ENCODE measurements around the gene RRP9. TPM values are rescaled to one million over a fixed set of nuclear protein-coding genes. Genes with fewer than 3 reads are reported as not detected.

The RRP9 gene
- total and polyA plus RNA-seq, 2 donors (not counting 1 experiment from before 2014, with no cell fraction given) = 16.7 to 21.9 TPM

DNA sequence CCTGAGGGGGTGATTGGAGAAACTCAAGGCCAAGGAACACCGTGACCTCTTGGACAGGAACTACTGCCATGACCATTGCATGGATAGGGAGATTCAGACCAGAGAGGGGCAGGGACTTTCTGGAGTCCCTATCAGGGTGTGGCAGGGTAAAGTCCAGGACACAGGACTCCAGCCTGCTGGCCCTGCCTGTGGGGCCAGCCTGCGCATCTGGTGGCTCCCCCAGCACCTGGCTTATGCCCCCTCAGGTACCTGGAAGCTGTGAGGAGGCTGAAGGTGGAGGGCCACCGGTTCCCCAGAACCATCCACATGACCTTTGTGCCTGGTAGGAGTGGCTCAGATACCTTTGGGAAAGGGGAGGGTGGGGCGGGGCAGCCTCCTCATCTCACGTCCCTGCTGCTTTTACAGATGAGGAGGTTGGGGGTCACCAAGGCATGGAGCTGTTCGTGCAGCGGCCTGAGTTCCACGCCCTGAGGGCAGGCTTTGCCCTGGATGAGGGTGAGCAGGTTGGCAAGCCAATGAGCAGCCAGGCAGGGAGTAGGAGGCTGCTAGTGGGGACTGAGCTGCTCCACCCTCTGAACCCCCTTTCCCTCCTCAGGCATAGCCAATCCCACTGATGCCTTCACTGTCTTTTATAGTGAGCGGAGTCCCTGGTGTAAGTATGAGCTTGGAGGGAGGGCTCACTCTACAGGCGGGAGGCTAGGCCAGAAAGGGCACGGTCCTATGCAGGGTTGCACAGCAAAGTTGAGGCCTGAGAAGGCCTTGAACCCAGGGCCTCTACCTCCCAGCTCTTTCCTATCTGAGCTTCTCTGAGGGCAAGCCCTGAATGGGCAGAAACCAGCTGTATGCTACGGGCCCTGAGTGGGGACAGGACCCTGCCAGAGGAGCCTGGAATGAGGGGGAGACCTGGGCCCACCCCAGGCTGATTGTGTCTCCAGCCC is 44.6 kb upstream of the RRP9 start:
- intact Hi-C loops (cut with micrococcal nuclease) = no loop called here
- ChIA-PET POLR2A (interaction anchor here (0.8 kb wide), 1 partner anchor 10 kb away, joined by 3 read pairs; the partner anchor contains the start of gene RPL29), CTCF (no interaction called here)
- H3K36me3 ChIP-seq (replicated peaks in 1 of 2; ENCODE audit: control extremely low read depth in 1 of 2, control insufficient read depth in 1 of 2, extremely low read depth in 1 of 2, insufficient read depth in 2 of 2, low read length in 1 of 2) = peaks cover 0 to under 1% of the 10 kb centered on the region in 2 experiments
- H3K9me3 ChIP-seq (ENCODE audit: control extremely low read depth in 1 of 3, control insufficient read depth in 2 of 3, insufficient read depth in 1 of 3, low read length in 2 of 3) = no peaks in the 10 kb centered on the region
- no peak overlapping the region for H3K9ac ChIP-seq (ENCODE audit: low read length)
- no peak overlapping the region for H2AFZ ChIP-seq (ENCODE audit: insufficient read depth, low read depth, low read length, poor library complexity, severe bottlenecking)
- H3K4me1 ChIP-seq (ENCODE audit: control insufficient read depth in 2 of 2, insufficient read depth in 2 of 2, low read length in 2 of 2) = peaks cover 10 to 19% of the 10 kb centered on the region in 2 donors
- H3K4me3 ChIP-seq (ENCODE audit: control extremely low read depth in 1 of 5, extremely low read depth in 1 of 5, insufficient read depth in 1 of 5, low read depth in 2 of 5, low read length in 4 of 5) = no peak overlapping the region
- Mint-ChIP-seq H3K4me1 (peaks cover 18% of the 10 kb centered on the region), H3K27me3 (no peaks in the 10 kb centered on the region), H3K27ac (peak overlapping the region; percentile 26), H3K9me3 (ENCODE audit: insufficient read depth) (no peaks in the 10 kb centered on the region), H3K4me3 (no peak overlapping the region)
- TF ChIP-seq, protein P1, sequence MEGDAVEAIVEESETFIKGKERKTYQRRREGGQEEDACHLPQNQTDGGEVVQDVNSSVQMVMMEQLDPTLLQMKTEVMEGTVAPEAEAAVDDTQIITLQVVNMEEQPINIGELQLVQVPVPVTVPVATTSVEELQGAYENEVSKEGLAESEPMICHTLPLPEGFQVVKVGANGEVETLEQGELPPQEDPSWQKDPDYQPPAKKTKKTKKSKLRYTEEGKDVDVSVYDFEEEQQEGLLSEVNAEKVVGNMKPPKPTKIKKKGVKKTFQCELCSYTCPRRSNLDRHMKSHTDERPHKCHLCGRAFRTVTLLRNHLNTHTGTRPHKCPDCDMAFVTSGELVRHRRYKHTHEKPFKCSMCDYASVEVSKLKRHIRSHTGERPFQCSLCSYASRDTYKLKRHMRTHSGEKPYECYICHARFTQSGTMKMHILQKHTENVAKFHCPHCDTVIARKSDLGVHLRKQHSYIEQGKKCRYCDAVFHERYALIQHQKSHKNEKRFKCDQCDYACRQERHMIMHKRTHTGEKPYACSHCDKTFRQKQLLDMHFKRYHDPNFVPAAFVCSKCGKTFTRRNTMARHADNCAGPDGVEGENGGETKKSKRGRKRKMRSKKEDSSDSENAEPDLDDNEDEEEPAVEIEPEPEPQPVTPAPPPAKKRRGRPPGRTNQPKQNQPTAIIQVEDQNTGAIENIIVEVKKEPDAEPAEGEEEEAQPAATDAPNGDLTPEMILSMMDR (IDR thresholded peaks at IDR 0.05) = no peak
- TF ChIP-seq EZH2 (IDR thresholded peaks at IDR 0.05; ENCODE audit: borderline replicate concordance, insufficient read depth, low read depth, low read length, poor library complexity, severe bottlenecking) = no peak
- peaks cover 3% of the 10 kb centered on the region for H3K79me2 ChIP-seq (ENCODE audit: control insufficient read depth, insufficient read depth, low read length)
- 91% methylated on average over 12 of the region's 12 CpGs for WGBS (ENCODE audit: insufficient coverage)
- H4K20me1 ChIP-seq (ENCODE audit: control insufficient read depth, insufficient read depth, low read length, poor library complexity, severe bottlenecking) = peaks cover 2% of the 10 kb centered on the region
- no peak overlapping the region for H3K27ac ChIP-seq (ENCODE audit: low read length in 2 of 2)
- DNase-seq (no peak), ATAC-seq (ENCODE audit: low read depth) (no peak)
- H3K4me2 ChIP-seq (replicated peaks; ENCODE audit: low read depth, low read length, poor library complexity, severe bottlenecking) = no peak overlapping the region
- no peaks in the 10 kb centered on the region for H3K27me3 ChIP-seq (replicated peaks in 1 of 4; ENCODE audit: control extremely low read depth in 1 of 4, control insufficient read depth in 3 of 4, insufficient read depth in 4 of 4, low read length in 3 of 4)

DNA sequence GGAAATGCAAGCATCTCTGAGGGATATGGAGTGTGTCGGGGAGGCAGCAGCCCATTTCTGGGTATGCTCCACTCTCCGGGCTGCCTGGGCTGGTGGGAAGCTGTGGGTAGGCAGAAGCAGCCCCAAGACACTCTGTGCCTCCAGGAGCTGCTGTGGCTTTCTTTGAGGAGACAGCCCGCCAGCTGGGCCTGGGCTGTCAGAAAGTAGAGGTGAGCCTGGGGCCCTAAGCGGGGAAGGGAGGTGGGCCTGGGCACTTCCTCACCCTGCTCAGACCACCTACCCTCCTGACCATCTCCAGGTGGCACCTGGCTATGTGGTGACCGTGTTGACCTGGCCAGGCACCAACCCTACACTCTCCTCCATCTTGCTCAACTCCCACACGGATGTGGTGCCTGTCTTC is 43.4 kb upstream of the RRP9 start:
- Mint-ChIP-seq H3K27me3 (no peaks in the 10 kb centered on the region), H3K4me1 (peaks cover 17% of the 10 kb centered on the region), H3K4me3 (peak overlapping the region; percentile 60), H3K9me3 (ENCODE audit: insufficient read depth) (no peaks in the 10 kb centered on the region), H3K27ac (peak overlapping the region; percentile 64)
- 95% methylated on average over 4 of the region's 6 CpGs for WGBS (ENCODE audit: insufficient coverage)
- ATAC-seq (ENCODE audit: low read depth) (no peak), DNase-seq (no peak)
- H3K9ac ChIP-seq (ENCODE audit: low read length) = no peak overlapping the region
- H3K4me1 ChIP-seq (ENCODE audit: control insufficient read depth in 2 of 2, insufficient read depth in 2 of 2, low read length in 2 of 2) = peaks cover 10 to 19% of the 10 kb centered on the region in 2 donors
- peak overlapping the region in 1 of 2 donors; percentile 76 for H3K27ac ChIP-seq (ENCODE audit: low read length in 2 of 2)
- H3K79me2 ChIP-seq (ENCODE audit: control insufficient read depth, insufficient read depth, low read length) = peaks cover 13% of the 10 kb centered on the region
- ChIA-PET CTCF (interaction anchor here (4.0 kb wide), 1 partner anchor 10 kb away, joined by 25 read pairs; the partner anchor contains the start of gene RPL29), POLR2A (no interaction called here)
- no peak overlapping the region for H3K4me2 ChIP-seq (replicated peaks; ENCODE audit: low read depth, low read length, poor library complexity, severe bottlenecking)
- intact Hi-C loops (cut with micrococcal nuclease) = no loop called here
- no peaks in the 10 kb centered on the region for H3K9me3 ChIP-seq (ENCODE audit: control extremely low read depth in 1 of 3, control insufficient read depth in 2 of 3, insufficient read depth in 1 of 3, low read length in 2 of 3)
- peaks cover 0 to 5% of the 10 kb centered on the region in 2 experiments for H3K36me3 ChIP-seq (replicated peaks in 1 of 2; ENCODE audit: control extremely low read depth in 1 of 2, control insufficient read depth in 1 of 2, extremely low read depth in 1 of 2, insufficient read depth in 2 of 2, low read length in 1 of 2)
- TF ChIP-seq EZH2 (IDR thresholded peaks at IDR 0.05; ENCODE audit: borderline replicate concordance, insufficient read depth, low read depth, low read length, poor library complexity, severe bottlenecking) = no peak
- TF ChIP-seq, protein P1 (IDR thresholded peaks at IDR 0.05) = no peak
- H4K20me1 ChIP-seq (ENCODE audit: control insufficient read depth, insufficient read depth, low read length, poor library complexity, severe bottlenecking) = no peaks in the 10 kb centered on the region
- H2AFZ ChIP-seq (ENCODE audit: insufficient read depth, low read depth, low read length, poor library complexity, severe bottlenecking) = no peak overlapping the region
- no peaks in the 10 kb centered on the region for H3K27me3 ChIP-seq (replicated peaks in 1 of 4; ENCODE audit: control extremely low read depth in 1 of 4, control insufficient read depth in 3 of 4, insufficient read depth in 4 of 4, low read length in 3 of 4)
- H3K4me3 ChIP-seq (ENCODE audit: control extremely low read depth in 1 of 5, extremely low read depth in 1 of 5, insufficient read depth in 1 of 5, low read depth in 2 of 5, low read length in 4 of 5) = no peak overlapping the region

Data from B cell (primary cell).